Measurements from ENCODE around the gene ERV3-1.
"Not testable (repeated sequence)": the region's sequence is repeated elsewhere in the genome, so short reads cannot be mapped to it uniquely, and the experiment has no call there.

Gene ERV3-1

GRCh38 chr7:65001291-65001814 is 5.1 kb downstream of the ERV3-1 start:
- no peak for DNase-seq (ENCODE audit: low spot score)

- peak; percentile 24 for DNase-seq (ENCODE audit: low spot score)
Measured at GRCh38 chr7:64999165-65000004, 7.1 kb downstream of the ERV3-1 start.

GRCh38 chr7:64998865-64999164 is 7.7 kb downstream of the ERV3-1 start:
- no peak for DNase-seq (ENCODE audit: low spot score)

GRCh38 chr7:64997927-64998391 is 8.5 kb downstream of the ERV3-1 start:
- DNase-seq (ENCODE audit: low spot score): no peak

- DNase-seq (ENCODE audit: low spot score): no peak
Measured at GRCh38 chr7:64997164-64997908, 9.2 kb downstream of the ERV3-1 start.

- no peak for DNase-seq (ENCODE audit: low spot score)
Measured at GRCh38 chr7:64996305-64996704, 10.2 kb downstream of the ERV3-1 start.

GRCh38 chr7:64993901-64994300 is 12.6 kb downstream of the ERV3-1 start:
- no peak for DNase-seq (ENCODE audit: low spot score)

- no peak for DNase-seq (ENCODE audit: low spot score)
Measured at GRCh38 chr7:64992971-64993370, 13.5 kb downstream of the ERV3-1 start.

GRCh38 chr7:64990936-64991335 is 15.6 kb downstream of the ERV3-1 start, which contains the start of gene ZNF117:
TSS of gene ZNF117 (minus strand) at chr7:64991036.
- DNase-seq (ENCODE audit: low spot score): no peak

- no peak for DNase-seq (ENCODE audit: low spot score)
Measured at GRCh38 chr7:64990216-64990615, 16.3 kb downstream of the ERV3-1 start.

GRCh38 chr7:64978497-64979203 is 27.8 kb downstream of the ERV3-1 start:
- no peak for DNase-seq (ENCODE audit: low spot score)

- no peak for DNase-seq (ENCODE audit: low spot score)
Measured at GRCh38 chr7:64965594-64965993, 40.9 kb downstream of the ERV3-1 start.

GRCh38 chr7:64959072-64959747 is 47.3 kb downstream of the ERV3-1 start:
- DNase-seq (ENCODE audit: low spot score): no peak

GRCh38 chr7:64951250-64951848 is 55.1 kb downstream of the ERV3-1 start:
- peak; percentile 78 for DNase-seq (ENCODE audit: low spot score)

GRCh38 chr7:64950673-64951072 is 55.8 kb downstream of the ERV3-1 start:
- not testable (repeated sequence) for DNase-seq (ENCODE audit: low spot score)

GRCh38 chr7:64948774-64949173 is 57.7 kb downstream of the ERV3-1 start:
- not testable (repeated sequence) for DNase-seq (ENCODE audit: low spot score)

GRCh38 chr7:64947252-64948000 is 59.1 kb downstream of the ERV3-1 start:
- no peak for DNase-seq (ENCODE audit: low spot score)

GRCh38 chr7:64946772-64947171 is 59.7 kb downstream of the ERV3-1 start:
- DNase-seq (ENCODE audit: low spot score): no peak

- DNase-seq (ENCODE audit: low spot score): no peak
Measured at GRCh38 chr7:64945503-64946175, 60.8 kb downstream of the ERV3-1 start.
